Fibroblast of skin of back (primary cell): Measurements from ENCODE around the gene EXPH5.
A peak's percentile ranks its signal among the peaks of the same experiment; 100 is the strongest.
"Not testable (repeated sequence)": the region's sequence is repeated elsewhere in the genome, so short reads cannot be mapped to it uniquely, and the experiment has no call there.

ENCODE experiments used
- DNase-seq: peaks from one replicate; pipeline ENCODE4 v3.0.0-alpha.2; 2013

Gene EXPH5

GRCh38 chr11:108606070-108606469 lies 12.5 kb upstream of the EXPH5 start:
- no peak for DNase-seq

GRCh38 chr11:108602818-108603217 lies 9.2 kb upstream of the EXPH5 start:
- DNase-seq = not testable (repeated sequence)

GRCh38 chr11:108601150-108601549 lies 7.6 kb upstream of the EXPH5 start:
- DNase-seq = peak; percentile 24

- DNase-seq = no peak
Observed at GRCh38 chr11:108599978-108600377, 6.4 kb upstream of the EXPH5 start.

- DNase-seq = peak; percentile 38
Observed at GRCh38 chr11:108597736-108598355, 4.3 kb upstream of the EXPH5 start.

GRCh38 chr11:108596701-108597100 lies 3.1 kb upstream of the EXPH5 start:
- DNase-seq = no peak

GRCh38 chr11:108593923-108594434 lies 411 bp upstream of the EXPH5 start:
- DNase-seq = no peak

- DNase-seq = no peak
Observed at GRCh38 chr11:108592591-108593213, 866 bp downstream of the EXPH5 start.

GRCh38 chr11:108591893-108592292 lies 1.7 kb downstream of the EXPH5 start:
- DNase-seq = no peak

- DNase-seq = no peak
Observed at GRCh38 chr11:108589136-108589535, 4.4 kb downstream of the EXPH5 start.

GRCh38 chr11:108588287-108588686 lies 5.3 kb downstream of the EXPH5 start:
- no peak for DNase-seq

- no peak for DNase-seq
Observed at GRCh38 chr11:108587109-108587508, 6.5 kb downstream of the EXPH5 start.

GRCh38 chr11:108586600-108586999 lies 7.0 kb downstream of the EXPH5 start:
- no peak for DNase-seq

GRCh38 chr11:108586185-108586584 lies 7.4 kb downstream of the EXPH5 start:
- DNase-seq = not testable (repeated sequence)

GRCh38 chr11:108584973-108585372 lies 8.6 kb downstream of the EXPH5 start:
- DNase-seq = no peak

- no peak for DNase-seq
Observed at GRCh38 chr11:108580645-108581044, 12.9 kb downstream of the EXPH5 start.

GRCh38 chr11:108580043-108580442 lies 13.5 kb downstream of the EXPH5 start:
- no peak for DNase-seq

- DNase-seq = no peak
Observed at GRCh38 chr11:108576523-108576922, 17.0 kb downstream of the EXPH5 start.

GRCh38 chr11:108574675-108575074 lies 18.9 kb downstream of the EXPH5 start:
- DNase-seq = no peak

GRCh38 chr11:108571001-108571400 lies 22.6 kb downstream of the EXPH5 start:
- DNase-seq = no peak

GRCh38 chr11:108569896-108570295 lies 23.7 kb downstream of the EXPH5 start:
- DNase-seq = no peak

GRCh38 chr11:108568195-108568858 lies 25.2 kb downstream of the EXPH5 start:
- no peak for DNase-seq

- DNase-seq = no peak
Observed at GRCh38 chr11:108565653-108566052, 27.9 kb downstream of the EXPH5 start.
